ENCODE measurements around the gene TSC22D2.

The TSC22D2 gene

DNA sequence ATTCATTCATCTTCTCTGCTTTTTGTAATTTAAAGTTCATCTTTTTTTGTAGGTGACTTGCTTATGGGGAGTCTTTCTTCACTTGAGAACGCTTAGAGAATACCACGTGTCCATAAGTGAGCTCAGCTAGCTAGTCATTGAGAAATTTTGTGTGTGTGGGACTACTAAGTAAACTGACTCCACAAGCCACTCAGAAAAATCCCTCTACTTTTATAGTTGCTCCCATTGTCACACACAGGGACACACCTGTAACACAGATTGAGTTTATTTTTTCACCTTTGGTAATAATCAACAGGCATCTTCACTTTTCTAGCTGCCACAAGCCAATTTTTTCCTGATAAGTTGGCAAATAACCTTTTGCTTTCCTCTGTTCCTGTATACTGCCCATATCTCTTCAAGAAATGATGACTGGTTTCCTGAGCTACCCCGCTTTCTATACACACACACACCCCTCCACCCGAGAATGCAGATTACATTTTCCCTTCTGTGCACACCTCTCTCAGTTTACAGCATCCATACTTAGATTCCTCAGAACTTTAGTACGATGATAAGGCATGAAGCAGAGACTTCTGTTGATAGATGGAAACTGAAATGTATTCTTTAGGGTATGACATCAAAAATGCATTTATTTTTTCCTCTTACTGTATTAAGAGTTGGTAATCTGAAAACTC, 4.6 kb downstream of the TSC22D2 start:
- peak; percentile 67 for DNase-seq (ENCODE audit: low spot score)

DNA sequence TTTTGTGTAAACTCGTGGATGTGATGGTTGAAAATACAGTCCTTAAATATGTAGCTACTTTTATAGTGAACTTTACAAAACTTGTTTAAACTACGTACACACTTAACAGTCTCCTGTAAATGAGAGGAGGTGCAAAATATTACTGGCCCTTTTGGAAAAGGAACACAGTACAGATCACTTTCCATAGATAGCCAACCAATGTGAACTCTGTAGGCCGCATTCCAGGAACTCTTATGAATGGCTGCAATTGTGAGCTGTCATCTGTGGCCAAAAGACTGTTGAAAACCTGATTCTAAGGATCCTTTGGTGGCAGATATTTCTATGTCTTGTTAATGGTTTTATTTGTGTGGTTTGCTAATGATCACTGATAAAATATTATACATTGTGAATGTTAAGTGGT, 6.2 kb downstream of the TSC22D2 start:
- peak; percentile 49 for DNase-seq (ENCODE audit: low spot score)

DNA sequence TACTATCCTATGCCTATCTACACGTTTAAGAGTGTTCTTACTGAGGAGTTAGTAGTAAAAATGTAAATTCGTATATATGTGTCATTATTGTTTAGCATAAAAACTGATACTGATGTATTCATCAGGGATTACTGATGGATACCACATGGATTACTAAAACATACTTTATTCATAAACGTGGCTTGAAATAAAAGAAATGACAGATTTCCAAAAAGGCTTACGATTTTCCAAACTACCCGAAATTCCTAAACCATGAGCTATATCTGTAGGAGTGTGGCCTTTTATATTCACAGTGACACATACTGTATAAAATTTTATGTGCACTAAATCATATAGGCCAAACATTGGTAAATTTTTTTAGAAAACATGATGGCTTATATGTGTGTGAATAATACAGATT, 6.9 kb downstream of the TSC22D2 start:
- no peak for DNase-seq (ENCODE audit: low spot score)

DNA sequence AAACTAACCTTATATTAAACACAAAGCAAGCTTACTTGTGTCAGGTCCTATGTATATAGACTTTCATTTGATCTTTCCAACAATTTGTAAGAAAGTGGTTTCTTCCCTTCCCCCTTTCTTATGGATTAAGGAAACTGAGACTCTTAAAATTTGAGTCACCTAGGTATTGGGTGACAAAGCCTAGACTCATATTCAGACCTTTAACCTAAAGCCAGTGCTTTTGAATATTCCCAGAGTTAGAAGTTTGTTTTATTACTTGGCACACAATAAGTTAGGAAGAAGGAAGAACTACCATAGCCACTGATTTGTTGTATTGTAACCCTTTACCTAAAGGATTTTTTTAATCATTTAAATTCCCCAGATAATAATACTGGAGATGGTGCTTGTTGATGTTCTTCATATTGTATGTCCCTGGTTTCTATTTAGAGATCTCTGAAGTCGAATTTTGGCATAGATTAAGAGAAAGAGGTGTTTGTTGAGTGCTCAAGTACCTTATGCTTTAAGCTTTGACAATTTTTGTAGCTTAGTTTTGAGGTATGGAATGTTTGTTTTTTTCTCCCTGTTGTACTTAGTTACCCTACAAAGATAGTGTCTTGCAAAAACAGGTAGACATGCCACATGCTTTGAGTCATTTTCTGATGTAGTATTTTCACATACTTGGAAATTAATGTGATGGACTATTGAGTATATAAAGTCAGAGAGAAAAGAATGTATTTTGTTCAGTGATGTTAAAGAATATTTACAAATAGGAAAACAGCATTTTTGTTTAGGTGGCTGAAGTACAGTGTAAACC, 11.2 kb downstream of the TSC22D2 start:
- peak; percentile 42 for DNase-seq (ENCODE audit: low spot score)

DNA sequence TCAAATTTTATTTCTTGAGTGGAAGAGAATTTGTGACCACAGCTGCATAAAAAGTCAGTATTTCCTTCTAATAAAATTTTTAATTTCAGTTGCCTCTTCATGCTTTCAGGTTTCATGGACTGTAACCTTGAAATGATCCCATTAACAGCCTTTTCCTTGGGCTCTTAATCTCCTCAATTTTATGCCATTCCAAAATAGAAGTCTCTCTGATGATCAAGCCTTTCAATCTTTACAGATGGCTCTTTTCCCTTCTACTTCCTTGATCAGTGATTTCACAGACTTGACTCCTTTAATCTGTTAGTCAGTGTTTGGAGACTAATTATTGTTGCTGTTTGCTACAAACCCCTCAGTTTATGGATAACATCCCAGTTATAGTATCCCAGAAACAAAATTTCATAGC, 11.9 kb downstream of the TSC22D2 start:
- DNase-seq (ENCODE audit: low spot score), result peak; percentile 33

DNA sequence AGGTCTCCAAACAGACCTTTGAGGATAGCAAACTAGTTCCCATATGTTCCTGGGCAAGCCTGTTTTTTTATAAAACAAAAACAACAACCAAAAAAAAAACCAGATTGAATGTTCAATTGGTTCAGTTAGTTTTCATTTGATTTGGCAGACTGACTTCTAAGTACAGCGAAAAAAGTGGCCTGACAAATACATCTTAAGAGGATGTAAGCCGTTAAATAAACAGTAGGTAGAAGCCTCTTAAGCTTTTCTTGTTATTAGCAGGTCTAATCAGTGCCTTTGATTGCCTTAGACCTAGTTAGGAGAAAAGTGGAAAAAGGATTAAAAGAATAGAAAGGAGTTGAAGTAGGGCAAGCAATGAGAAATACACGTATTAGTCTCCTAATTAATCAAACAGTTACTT, 13.2 kb downstream of the TSC22D2 start:
- no peak for DNase-seq (ENCODE audit: low spot score)

DNA sequence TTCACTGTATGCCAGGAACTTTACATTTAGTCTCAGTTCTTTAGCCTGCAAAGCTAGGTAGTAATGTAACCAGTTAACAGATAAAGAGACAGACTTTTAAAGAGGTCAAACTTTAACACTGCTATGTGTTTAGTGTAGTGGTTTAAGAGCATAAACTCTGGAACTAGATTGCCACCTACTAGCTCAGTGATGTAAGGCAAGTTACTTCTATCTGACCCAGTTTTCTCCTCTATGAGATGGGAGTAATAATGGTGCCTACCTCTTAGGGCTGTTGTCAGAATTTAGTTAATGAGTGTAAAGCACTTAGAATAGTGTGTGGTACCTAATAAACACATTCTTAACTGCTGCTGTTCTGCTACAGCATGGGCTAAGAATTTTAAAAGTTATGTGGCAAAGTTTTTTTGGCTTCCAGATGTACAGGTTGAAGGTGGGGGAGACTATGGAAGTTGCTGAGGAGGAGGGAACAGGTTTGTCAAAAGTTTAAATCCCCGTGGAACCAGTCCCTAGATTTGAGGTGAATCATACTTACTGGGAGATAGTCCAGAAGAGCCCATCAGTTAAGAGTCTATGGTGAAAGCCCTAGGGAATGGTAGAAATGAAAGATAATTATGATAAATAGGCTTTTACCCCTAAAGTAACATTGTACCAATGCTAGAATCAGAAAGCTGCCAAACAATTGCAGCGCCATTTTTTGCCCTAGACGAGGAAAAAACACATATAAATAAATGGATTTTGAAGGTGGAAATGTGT, 13.9 kb downstream of the TSC22D2 start:
- no peak for DNase-seq (ENCODE audit: low spot score)

DNA sequence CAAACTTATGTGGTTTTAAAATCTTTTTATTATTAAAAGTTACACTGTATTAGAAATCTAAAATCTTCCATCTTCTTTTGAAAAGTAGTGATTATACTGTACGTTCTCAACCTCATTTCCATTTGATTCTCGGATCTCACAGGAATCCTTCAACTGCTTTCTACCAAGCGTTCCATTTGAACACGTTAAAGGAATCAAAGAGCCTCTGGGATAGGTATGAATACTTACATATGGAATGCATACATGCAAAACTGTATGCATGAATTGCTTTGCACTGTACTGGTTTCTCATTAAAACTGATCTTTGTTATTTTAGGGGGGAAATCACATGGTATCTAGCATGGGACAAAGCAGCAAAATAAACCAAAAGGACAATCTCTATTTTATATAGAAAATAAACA, 14.8 kb downstream of the TSC22D2 start:
- no peak for DNase-seq (ENCODE audit: low spot score)

DNA sequence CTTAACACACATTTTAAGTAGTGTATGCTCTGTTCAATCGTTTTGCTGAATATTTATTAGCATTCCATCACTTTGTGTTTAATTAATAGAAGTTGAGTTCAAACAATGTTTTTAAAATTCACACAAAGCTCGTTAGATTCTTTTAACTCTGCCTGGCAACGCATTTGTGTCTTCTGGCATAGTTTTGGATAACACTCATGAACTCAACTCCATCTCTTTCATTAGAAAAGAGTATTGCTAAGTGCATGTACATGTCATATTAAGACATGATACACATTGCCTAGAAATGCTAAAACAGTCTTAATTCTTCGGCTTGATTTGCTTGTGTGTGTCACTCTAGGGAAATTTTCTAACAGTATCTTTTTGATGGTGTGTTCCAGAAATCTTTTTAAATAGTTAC, 15.7 kb downstream of the TSC22D2 start:
- DNase-seq (ENCODE audit: low spot score), result no peak

DNA sequence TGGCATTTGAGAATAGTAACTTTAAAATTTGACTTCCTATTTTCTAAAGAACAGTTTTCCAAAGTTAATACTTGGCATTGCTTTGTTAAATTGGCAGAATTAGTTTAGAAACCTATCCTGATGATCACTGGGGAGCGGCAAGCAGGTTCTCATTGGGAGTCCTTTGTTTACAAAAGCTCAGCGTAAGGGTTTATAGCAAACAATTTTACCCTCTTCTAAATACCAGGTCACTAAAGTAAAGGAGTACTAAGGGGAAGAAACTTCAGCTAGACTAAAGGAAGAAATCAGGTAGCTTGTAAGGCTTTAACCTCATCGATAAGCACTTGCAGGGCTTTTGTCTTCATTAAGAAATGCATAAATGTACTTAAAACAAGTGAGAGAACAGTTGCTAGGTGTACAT, 18.2 kb downstream of the TSC22D2 start:
- no peak for DNase-seq (ENCODE audit: low spot score)

DNA sequence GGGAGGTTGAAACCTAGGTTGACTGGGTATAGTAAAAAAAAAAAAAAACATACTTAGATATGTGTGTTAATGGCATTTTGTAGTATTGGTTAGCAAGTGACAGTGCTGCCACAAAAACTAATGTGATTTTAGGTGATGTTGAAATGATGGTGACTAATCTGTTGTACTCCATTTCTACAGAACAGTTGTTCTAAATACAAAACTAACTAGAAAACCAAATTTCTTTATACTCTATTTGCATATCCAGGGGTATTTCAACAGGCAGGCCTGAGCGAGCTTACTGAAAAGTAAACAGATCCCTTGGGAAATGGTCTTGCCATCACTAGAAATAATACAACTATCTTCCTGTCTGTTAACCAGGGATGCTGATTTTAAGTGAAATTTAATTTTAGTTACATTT, 20.5 kb downstream of the TSC22D2 start:
- DNase-seq (ENCODE audit: low spot score), result no peak

DNA sequence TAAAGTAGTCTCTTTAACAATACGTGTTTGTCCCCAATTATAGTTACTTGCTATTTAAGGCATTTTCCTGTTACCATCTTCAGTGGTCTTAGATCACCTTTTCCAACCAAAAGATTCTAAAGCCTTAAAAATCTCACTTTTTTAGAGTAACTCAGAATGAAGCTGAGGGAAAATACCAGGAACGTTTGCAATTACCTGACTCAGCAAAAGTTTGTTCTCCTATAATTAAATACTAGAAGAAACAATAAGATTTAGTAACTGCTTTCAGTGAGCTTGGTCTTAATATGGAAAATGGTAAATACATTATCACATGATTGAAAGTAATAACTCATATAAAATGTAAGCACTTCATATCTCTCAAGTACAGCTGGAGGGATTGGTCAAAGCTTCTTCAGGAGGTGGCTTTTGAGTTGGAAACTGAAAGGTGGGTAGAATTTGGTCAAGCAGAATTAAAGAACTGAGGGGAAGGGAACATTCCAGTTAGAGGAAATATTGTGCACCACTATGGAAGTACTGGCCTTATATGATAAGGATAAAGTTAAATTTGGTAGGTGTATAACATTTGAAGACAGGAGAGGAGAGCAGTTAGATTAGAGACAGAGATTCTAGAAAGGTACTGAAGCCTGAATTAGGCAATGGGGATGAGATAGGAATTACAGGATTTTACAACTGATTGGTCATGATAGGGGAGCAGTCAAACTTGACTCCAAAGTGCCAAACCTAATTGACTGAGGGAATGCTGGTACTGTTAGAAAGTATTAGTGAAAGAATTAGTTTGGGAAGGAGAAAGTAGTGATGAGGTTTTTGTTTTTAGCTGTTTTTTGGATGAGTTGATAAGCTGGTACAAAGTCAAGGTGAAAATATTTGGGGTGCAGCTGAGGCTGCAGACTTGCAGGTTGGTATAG, 21.9 kb downstream of the TSC22D2 start:
- no peak for DNase-seq (ENCODE audit: low spot score)

DNA sequence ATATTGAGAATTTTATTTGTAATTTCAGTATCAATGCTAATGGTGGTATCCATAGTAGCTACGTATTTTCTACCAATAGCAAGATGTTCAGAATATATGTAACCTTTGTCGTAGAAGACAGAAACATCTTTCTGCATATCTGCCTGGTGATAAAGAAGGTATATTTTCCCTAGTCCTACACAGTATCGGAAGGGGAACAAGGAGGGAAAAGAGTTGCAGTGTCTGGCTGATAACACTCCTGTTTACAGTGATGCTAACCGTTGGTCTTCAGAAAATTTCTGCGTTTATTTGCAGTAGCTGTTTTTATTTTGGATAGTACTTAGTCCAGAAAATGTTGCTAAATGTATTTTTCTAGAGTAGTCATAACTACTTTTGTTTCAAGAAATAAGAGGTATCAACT, 25.2 kb downstream of the TSC22D2 start:
- DNase-seq (ENCODE audit: low spot score), result no peak

DNA sequence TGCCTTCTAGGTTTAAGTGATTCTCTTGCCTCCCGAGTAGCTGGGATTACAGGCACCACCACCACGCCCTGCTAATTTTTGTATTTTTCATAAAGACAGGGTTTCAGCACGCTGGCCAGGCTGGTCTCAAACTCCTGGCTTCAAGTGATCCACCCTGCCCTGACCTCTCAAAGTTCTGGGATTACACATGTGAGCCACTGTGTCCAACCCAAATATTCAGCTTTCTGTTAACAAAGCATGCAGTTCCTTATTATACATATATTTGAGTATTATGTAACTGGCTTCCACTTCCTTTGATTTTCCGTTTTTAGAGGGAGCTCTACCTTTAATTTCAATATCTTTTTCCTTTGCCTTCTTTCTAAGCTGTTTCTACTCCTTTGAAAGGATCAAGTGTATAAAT, 26.1 kb downstream of the TSC22D2 start:
- DNase-seq (ENCODE audit: low spot score), result no peak

DNA sequence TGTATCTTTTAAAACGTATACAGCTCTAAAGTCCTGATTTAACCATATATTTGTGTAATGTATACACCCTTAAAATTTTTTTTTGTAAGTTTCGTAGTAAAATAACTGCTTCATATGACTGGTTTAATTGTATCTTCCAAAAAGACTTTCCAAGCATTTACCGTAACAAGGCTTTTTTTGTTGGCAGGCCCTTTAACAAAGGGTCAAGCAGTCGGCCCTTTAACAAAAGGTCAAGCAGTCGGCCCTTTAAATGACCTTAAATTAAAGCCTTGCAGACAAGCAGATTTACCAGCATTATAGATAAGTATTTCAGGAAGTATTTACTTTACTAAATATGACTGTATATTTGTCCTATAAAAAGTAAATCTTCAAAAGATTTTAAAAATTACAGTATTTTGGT, 28.1 kb downstream of the TSC22D2 start:
- no peak for DNase-seq (ENCODE audit: low spot score)

DNA sequence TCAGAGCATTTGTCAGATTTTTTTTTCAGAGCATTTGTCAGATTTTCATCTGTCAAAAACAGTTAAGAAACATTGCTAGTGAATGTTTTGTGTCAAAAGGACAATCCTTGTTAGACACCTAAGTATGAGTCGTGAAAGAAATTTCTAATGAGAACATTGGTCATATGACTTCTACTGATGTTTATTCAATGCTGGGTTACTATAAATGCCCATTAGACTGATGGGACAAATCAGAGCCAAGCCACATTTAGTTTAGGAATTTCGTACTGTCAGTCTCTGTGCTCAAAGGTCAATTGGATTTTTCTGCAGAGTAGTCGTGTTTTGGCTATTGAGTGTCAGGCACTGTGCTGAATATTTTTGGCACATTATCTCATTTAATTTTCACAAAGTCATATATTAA, 31.6 kb downstream of the TSC22D2 start:
- DNase-seq (ENCODE audit: low spot score), result peak; percentile 50

DNA sequence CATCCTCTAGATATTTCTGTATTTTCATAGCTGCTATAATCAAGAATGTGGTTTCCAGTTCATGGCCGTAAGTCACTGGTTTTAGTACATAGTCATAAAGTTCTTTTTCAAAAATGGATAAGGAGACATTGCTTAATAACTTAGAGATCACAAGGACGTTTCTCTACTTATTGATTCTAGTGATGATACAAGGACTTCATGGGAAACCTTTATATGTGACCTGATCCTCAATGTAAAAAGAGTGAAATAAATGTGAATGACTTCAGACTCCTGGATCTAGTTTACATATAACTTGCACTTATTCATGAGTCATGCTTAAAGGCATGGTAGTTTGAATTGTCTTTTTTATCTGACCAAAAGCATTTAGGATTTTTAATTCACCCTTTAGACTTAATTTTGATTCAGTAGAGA, 35.2 kb downstream of the TSC22D2 start:
- peak; percentile 23 for DNase-seq (ENCODE audit: low spot score)

DNA sequence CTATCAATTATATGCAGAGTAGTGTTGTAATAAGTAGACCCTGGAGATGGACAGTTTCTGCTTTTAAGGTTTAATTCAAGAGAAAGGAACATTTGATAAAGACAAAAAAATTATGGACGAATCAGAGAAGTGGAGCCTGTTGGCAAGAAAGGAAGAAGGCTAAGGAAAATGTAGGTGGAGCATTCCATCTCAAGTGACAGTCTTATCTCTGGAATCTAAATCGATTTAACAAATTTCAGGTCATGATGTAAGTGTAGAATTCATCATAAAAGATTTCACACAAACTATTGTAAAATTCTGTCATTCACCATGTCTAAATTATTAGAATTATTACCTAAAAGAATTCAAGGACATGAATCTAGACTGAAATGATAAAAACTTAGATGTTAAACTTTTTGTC, 36.3 kb downstream of the TSC22D2 start:
- no peak for DNase-seq (ENCODE audit: low spot score)

DNA sequence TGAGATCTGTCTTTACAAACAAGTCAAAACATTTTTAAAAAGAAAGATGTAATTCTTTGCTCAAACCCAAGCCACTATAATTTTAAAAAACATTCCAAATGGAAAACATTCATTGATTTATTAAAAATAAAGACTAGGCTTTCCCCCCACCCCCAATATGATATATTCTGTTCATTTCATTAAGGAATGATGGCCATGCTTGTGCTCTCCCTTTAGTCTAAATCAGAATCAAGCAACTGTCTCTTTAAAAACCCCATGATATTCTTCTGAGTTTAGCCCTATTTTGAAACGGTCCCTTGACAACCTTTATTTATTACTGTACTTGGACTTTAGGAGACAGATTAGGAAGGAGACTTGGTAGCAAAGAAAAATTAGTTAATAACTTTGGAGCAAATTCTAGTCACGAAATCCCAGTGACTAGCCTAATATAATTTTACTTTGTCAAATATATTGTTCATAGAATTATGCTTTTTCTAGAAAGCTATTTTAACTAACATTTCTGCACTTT, 38.4 kb downstream of the TSC22D2 start:
- no peak for DNase-seq (ENCODE audit: low spot score)

DNA sequence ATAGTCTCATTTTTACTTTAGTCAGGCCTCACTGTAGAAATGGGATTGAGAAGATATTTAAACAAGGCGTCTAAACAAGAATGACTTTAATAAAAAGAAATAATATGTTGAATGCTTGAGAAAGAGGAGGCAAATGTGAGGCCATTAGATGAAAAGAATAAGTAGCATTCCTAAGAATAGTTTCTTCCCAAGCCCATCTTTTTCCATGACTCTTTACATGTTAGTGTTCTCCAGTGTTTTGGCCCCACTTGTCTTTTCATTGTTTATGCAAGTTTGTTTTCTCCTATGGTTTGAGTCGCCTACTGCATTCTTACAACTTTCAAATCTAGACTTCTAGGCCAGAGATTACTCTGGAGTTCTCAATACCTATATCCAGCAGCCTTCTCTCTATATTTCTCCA, 39.0 kb downstream of the TSC22D2 start:
- no peak for DNase-seq (ENCODE audit: low spot score)

DNA sequence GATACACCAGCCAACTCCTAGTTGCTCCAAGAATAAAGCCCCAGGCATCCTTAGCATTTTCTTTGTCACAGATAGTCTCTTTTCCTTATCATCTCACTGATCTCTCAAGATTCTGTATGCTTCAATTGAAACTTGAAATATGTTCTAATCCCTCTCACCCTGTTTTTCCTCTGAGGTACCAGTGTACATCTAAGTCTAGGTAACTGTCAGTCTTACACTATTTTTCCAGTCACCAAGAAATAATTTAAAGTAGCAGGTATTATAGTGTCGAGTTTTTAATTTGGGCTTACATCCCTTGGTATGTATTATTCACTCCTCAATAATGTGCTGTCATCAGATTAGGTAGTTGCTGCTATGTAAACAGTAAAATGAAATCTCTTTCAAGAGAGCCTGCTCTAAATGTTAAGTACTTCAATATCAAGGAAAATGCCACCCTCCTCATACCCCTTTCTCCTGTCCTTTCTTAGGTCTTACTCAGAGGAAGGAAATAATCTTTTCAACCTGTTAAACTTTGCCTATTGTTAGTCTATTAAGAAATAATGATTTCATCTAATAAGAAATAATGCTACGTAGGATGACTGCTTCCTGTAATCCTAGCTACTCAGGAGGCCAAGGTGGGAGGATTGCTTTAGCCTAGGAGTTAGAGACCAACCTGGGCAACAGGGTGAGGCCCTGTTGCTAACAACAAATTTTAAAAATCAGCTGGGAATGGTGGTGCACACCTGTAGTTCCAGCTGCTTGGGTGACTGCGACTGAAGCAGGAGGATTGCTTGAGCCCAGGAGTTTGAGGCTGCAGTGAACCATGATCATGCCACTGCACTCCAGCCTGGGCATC, 39.8 kb downstream of the TSC22D2 start:
- peak; percentile 52 for DNase-seq (ENCODE audit: low spot score)
